Upper lobe of left lung (tissue), 4 donors: ENCODE data around the gene TAPBPL.

Source experiments
- POLR2A ChIP-seq, 4 donors: fragments of 450-650 bp; IDR thresholded peaks; one replicate each; pipeline ENCODE4 v1.5.1; 2016 to 2017; ENCODE audit warnings: antibody characterized with exemption in 4 of 4, mild to moderate bottlenecking in 2 of 4
- TF ChIP-seq, protein P1 (sequence below), 6 experiments: fragments of 450-650 bp in 4 of 6; fragments of 200-600 bp in 2 of 6; sonication (generic) in 2 of 6; IDR thresholded peaks; one replicate each; pipeline ENCODE4 v1.5.1; 2016 to 2019; ENCODE audit warnings: antibody characterized with exemption in 6 of 6

- TF ChIP-seq POLR2A (IDR thresholded peaks at IDR 0.05), result no peak
- TF ChIP-seq, protein P1, sequence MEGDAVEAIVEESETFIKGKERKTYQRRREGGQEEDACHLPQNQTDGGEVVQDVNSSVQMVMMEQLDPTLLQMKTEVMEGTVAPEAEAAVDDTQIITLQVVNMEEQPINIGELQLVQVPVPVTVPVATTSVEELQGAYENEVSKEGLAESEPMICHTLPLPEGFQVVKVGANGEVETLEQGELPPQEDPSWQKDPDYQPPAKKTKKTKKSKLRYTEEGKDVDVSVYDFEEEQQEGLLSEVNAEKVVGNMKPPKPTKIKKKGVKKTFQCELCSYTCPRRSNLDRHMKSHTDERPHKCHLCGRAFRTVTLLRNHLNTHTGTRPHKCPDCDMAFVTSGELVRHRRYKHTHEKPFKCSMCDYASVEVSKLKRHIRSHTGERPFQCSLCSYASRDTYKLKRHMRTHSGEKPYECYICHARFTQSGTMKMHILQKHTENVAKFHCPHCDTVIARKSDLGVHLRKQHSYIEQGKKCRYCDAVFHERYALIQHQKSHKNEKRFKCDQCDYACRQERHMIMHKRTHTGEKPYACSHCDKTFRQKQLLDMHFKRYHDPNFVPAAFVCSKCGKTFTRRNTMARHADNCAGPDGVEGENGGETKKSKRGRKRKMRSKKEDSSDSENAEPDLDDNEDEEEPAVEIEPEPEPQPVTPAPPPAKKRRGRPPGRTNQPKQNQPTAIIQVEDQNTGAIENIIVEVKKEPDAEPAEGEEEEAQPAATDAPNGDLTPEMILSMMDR (IDR thresholded peaks at IDR 0.05), result no peak
Measured at GRCh38 chr12:6464531-6464930, 12.7 kb downstream of the TAPBPL start.
